Measurements from ENCODE around the gene BDKRB2.

DNA sequence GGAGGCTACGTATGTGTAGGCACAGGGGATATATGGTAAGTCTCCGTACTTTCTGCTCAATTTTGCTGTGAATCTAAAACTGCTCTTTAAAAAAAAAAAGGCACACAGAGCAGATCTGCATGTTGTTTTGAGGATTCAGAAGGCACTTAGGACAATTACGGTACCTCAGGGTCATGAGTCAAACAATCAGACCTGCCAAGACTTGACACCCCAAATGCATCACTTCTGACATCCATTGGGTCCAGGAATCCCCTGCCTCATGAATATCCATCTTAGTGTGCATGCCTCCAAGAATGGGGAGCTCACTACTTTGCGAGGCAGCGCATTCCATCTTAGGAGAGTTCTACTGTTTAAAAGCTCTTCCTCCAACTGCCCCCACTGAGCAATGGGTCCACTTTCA lies 3.0 kb downstream of the BDKRB2 start:
- TF ChIP-seq, protein P1, sequence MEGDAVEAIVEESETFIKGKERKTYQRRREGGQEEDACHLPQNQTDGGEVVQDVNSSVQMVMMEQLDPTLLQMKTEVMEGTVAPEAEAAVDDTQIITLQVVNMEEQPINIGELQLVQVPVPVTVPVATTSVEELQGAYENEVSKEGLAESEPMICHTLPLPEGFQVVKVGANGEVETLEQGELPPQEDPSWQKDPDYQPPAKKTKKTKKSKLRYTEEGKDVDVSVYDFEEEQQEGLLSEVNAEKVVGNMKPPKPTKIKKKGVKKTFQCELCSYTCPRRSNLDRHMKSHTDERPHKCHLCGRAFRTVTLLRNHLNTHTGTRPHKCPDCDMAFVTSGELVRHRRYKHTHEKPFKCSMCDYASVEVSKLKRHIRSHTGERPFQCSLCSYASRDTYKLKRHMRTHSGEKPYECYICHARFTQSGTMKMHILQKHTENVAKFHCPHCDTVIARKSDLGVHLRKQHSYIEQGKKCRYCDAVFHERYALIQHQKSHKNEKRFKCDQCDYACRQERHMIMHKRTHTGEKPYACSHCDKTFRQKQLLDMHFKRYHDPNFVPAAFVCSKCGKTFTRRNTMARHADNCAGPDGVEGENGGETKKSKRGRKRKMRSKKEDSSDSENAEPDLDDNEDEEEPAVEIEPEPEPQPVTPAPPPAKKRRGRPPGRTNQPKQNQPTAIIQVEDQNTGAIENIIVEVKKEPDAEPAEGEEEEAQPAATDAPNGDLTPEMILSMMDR (IDR thresholded peaks at IDR 0.05) = no peak
- no peak for TF ChIP-seq POLR2A (IDR thresholded peaks at IDR 0.05)

All from thyroid gland (tissue), 4 donors.